SU-DHL-6 (cell line): Measurements from ENCODE around the gene ATP1A3.

ENCODE experiments used
- H2AFZ ChIP-seq: fragments of 200-600 bp; sonication (generic); 2 replicates; pipeline ENCODE4 v1.6.1; 2014; ENCODE audit warnings: low read depth, mild to moderate bottlenecking, moderate library complexity, mixed read lengths, antibody characterized with exemption, low read length; ENCODE audit not compliant: severe bottlenecking
- H3F3A ChIP-seq: fragments of 200-600 bp; shearing (Covaris generic); 2 replicates; pipeline ENCODE4 v1.6.0; 2016; ENCODE audit warnings: antibody characterized with exemption, mild to moderate bottlenecking; ENCODE audit not compliant: insufficient read depth
- H3K27ac ChIP-seq: fragments of 200-600 bp; sonication (generic); 2 replicates; pipeline ENCODE4 v1.5.1; 2016; ENCODE audit warnings: low read depth, mild to moderate bottlenecking, low read length, moderate library complexity, mixed read lengths
- H3K27me3 ChIP-seq: fragments of 200-600 bp; sonication (generic), shearing (Covaris generic); 2 replicates; pipeline ENCODE4 v1.6.0; 2014; ENCODE audit warnings: mild to moderate bottlenecking, low read length
- H3K36me3 ChIP-seq: fragments of 200-600 bp; sonication (generic); 2 replicates; pipeline ENCODE4 v1.6.1; 2014; ENCODE audit warnings: mild to moderate bottlenecking, low read length, mixed read lengths
- H3K4me2 ChIP-seq: fragments of 300-600, 200-600 bp; shearing (Covaris generic), sonication (generic); 2 replicates; pipeline ENCODE4 v1.6.0; 2014; ENCODE audit warnings: low read length, low read depth, mild to moderate bottlenecking; ENCODE audit not compliant: poor library complexity, severe bottlenecking
- H3K4me3 ChIP-seq: fragments of 200-600 bp; sonication (generic); 2 replicates; pipeline ENCODE4 v1.5.1; 2014; ENCODE audit warnings: antibody characterized with exemption, low read length, mild to moderate bottlenecking, mixed read lengths; ENCODE audit not compliant: insufficient read depth, poor library complexity, severe bottlenecking
- H3K79me2 ChIP-seq: fragments of 200-600 bp; sonication (generic); 2 replicates; pipeline ENCODE4 v1.6.1; 2014; ENCODE audit warnings: mild to moderate bottlenecking, low read length, moderate library complexity; ENCODE audit not compliant: insufficient read depth
- H3K9ac ChIP-seq: fragments of 200-600 bp; sonication (generic); 2 replicates; pipeline ENCODE4 v1.7.0; 2014; ENCODE audit warnings: mild to moderate bottlenecking, low read length
- H3K9me2 ChIP-seq: fragments of 200-600 bp; sonication (generic); replicated peaks from 2 replicates; pipeline ENCODE4 v1.6.1; 2014; ENCODE audit warnings: low read length; ENCODE audit not compliant: insufficient read depth
- H3K9me3 ChIP-seq: fragments of 200-600 bp; sonication (generic); 2 replicates; pipeline ENCODE4 v1.6.1; 2014; ENCODE audit warnings: low read length, mixed read lengths; ENCODE audit not compliant: insufficient read depth
- H4K20me1 ChIP-seq: fragments of 200-600 bp; sonication (generic); 2 replicates; pipeline ENCODE4 v1.6.1; 2014; ENCODE audit warnings: low read depth, mild to moderate bottlenecking, antibody characterized with exemption, low read length, moderate library complexity, mixed read lengths
- EZH2phosphoT487 ChIP-seq: fragments of 200-600 bp; sonication (generic), shearing (Covaris generic); conservative IDR thresholded peaks from 2 replicates; pipeline ENCODE4 v1.6.1; 2018; ENCODE audit warnings: mild to moderate bottlenecking, antibody characterized with exemption, low read length, moderate library complexity, mixed read lengths
- TF ChIP-seq, protein P1 (sequence below): fragments of 200-600 bp; sonication (generic); IDR thresholded peaks from one replicate; pipeline ENCODE4 v1.5.1; 2017; ENCODE audit warnings: antibody characterized with exemption, mild to moderate bottlenecking, low read length, moderate library complexity; ENCODE audit not compliant: insufficient read depth, poor library complexity, severe bottlenecking

Gene ATP1A3

DNA sequence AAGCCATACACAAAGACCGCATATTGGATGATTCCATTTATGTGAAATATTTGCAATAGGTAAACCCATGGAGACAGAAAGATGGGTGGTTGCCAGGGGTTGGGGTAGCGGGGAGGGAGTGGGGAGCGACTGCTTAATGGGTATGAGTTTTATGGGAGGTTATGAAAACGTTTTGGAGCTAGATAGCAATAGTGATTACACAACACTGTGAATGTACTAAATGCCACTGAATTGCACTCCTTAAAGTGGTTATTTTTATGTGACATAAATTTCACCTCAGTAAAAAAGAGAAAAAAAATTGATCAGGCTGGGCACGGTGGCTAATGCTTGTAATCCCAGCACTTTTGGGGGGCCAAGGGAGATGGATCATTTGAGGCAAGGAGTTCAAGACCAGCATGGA is 39.4 kb upstream of the ATP1A3 start:
- Histone ChIP-seq H3K9me3 (no peaks in the 10 kb centered on the region), H4K20me1 (no peaks in the 10 kb centered on the region), H3K9me2 (no peaks in the 10 kb centered on the region), H3K27ac (no peak overlapping the region), H3K79me2 (no peaks in the 10 kb centered on the region), H3K36me3 (no peaks in the 10 kb centered on the region), H3K27me3 (no peaks in the 10 kb centered on the region), H2AFZ (no peak overlapping the region), H3F3A (no peaks in the 10 kb centered on the region), H3K4me2 (no peak overlapping the region), H3K4me3 (no peak overlapping the region), H3K9ac (no peak overlapping the region)
- TF ChIP-seq, protein P1, sequence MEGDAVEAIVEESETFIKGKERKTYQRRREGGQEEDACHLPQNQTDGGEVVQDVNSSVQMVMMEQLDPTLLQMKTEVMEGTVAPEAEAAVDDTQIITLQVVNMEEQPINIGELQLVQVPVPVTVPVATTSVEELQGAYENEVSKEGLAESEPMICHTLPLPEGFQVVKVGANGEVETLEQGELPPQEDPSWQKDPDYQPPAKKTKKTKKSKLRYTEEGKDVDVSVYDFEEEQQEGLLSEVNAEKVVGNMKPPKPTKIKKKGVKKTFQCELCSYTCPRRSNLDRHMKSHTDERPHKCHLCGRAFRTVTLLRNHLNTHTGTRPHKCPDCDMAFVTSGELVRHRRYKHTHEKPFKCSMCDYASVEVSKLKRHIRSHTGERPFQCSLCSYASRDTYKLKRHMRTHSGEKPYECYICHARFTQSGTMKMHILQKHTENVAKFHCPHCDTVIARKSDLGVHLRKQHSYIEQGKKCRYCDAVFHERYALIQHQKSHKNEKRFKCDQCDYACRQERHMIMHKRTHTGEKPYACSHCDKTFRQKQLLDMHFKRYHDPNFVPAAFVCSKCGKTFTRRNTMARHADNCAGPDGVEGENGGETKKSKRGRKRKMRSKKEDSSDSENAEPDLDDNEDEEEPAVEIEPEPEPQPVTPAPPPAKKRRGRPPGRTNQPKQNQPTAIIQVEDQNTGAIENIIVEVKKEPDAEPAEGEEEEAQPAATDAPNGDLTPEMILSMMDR, result no peak
- TF ChIP-seq EZH2phosphoT487, result no peak

DNA sequence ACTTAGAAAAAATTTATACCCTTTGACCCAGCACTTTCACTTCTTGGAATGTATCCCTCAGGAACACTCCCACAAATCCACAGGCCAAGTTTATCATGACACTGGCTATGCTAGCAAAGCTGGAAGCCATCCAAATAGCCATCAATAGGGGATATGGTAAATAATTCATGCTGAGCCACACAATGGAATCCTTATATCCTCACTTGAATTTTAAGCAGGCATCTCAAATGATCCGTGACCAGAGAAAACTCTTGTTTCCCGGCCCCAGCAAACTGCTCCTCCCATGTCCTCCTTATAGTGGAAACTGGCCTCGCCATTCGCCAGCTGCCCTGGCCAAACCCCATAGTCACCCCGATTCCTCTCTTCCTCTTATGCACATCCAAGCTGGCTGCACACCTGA is 38.4 kb upstream of the ATP1A3 start:
- H3K27me3 ChIP-seq, result no peaks in the 10 kb centered on the region
- H2AFZ ChIP-seq, result no peak overlapping the region
- no peak overlapping the region for H3K4me2 ChIP-seq
- H3K4me3 ChIP-seq, result no peak overlapping the region
- H3K9me3 ChIP-seq, result no peaks in the 10 kb centered on the region
- no peak overlapping the region for H3K27ac ChIP-seq
- no peaks in the 10 kb centered on the region for H3K79me2 ChIP-seq
- H3F3A ChIP-seq, result no peaks in the 10 kb centered on the region
- no peaks in the 10 kb centered on the region for H4K20me1 ChIP-seq
- H3K9me2 ChIP-seq, result no peaks in the 10 kb centered on the region
- no peak for TF ChIP-seq EZH2phosphoT487
- TF ChIP-seq, protein P1, result no peak
- H3K9ac ChIP-seq, result no peak overlapping the region
- H3K36me3 ChIP-seq, result no peaks in the 10 kb centered on the region

DNA sequence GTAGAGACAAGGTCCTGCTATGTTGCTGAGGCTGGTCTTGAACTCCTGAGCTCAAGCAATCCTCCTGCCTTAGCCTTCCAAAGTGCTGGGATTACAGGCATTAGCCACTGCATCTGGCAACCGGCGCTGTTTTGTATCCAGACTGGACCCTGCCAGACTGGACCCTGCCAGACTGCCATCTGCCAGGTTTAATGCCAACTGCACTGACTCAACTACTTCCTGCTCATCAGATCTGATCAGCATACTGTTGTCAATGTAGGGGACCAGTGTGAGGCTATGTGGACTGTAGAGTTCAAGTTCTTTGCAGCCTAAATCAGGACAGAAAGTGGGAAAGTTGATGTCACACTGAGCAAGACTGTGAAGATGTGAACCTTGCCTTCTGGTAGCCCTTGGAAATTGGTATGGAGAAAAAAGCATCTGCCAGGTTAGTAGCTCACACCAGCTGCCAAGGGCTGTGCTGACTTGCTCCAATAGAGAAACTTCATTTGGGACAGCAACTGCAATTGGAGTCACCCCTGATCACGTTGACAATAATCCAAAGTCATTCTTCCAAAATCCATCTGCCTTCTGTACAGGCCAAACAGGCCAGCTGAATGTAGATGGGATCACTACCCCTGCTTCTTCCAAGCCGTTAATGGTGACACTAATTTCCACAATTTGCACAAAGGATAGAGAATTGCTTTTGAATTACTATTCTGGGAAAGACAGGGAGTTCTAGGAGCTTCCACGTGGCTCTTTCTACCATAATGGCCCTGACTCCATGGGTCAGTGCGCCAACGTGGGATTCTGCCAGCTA is 36.8 kb upstream of the ATP1A3 start:
- H3K79me2 ChIP-seq, result no peaks in the 10 kb centered on the region
- H3F3A ChIP-seq, result no peaks in the 10 kb centered on the region
- H3K9me3 ChIP-seq, result no peaks in the 10 kb centered on the region
- TF ChIP-seq, protein P1, result no peak
- no peak for TF ChIP-seq EZH2phosphoT487
- no peaks in the 10 kb centered on the region for H3K9me2 ChIP-seq
- H3K27me3 ChIP-seq, result no peaks in the 10 kb centered on the region
- no peaks in the 10 kb centered on the region for H3K36me3 ChIP-seq
- H3K9ac ChIP-seq, result no peak overlapping the region
- no peak overlapping the region for H3K4me3 ChIP-seq
- H3K4me2 ChIP-seq, result no peak overlapping the region
- no peak overlapping the region for H3K27ac ChIP-seq
- H2AFZ ChIP-seq, result no peak overlapping the region
- no peaks in the 10 kb centered on the region for H4K20me1 ChIP-seq
